ENCODE results near the gene IMPACT. TPM values are rescaled to one million over a fixed set of nuclear protein-coding genes. Genes with fewer than 3 reads are reported as not detected.

The IMPACT gene
- total and polyA plus RNA-seq, 2 of the 8 experiments (the other 6 are each of a cell fraction or from before 2014, with no cell fraction given) = 31.1 to 44.6 TPM

- Histone ChIP-seq H2BK5ac (ENCODE audit: low read depth, low read length) (no peak overlapping the region), H3K4ac (replicated peaks; ENCODE audit: insufficient read length, low read depth, low read length) (no peak overlapping the region), H3K23ac (ENCODE audit: insufficient read length) (no peak overlapping the region), H2BK20ac (ENCODE audit: low read length) (no peak overlapping the region), H2BK12ac (ENCODE audit: low read depth, low read length) (no peak overlapping the region), H3K9me3 (ENCODE audit: insufficient read depth in 2 of 2, low read depth in 1 of 2, low read length in 1 of 2) (no peaks in the 10 kb centered on the region), H2AFZ (ENCODE audit: low read length) (peak overlapping the region; percentile 95), H4K20me1 (replicated peaks in 1 of 2; ENCODE audit: control insufficient read depth in 1 of 2, insufficient read depth in 2 of 2, low read length in 2 of 2) (no peaks in the 10 kb centered on the region), H3K79me2 (ENCODE audit: control insufficient read depth in 1 of 2, insufficient read depth in 2 of 2, low read length in 2 of 2) (no peaks in the 10 kb centered on the region), H3K4me1 (replicated peaks in 1 of 4; ENCODE audit: control insufficient read depth in 3 of 4, insufficient read depth in 4 of 4, low read length in 3 of 4) (peaks cover 0 to 4% (median 0%) of the 10 kb centered on the region in 4 experiments; a peak in 1 of 7 replicates), H3K56ac (replicated peaks; ENCODE audit: insufficient read length, low read depth, low read length) (no peak overlapping the region), H3K23me2 (ENCODE audit: low read depth, low read length) (no peaks in the 10 kb centered on the region), H3K79me1 (ENCODE audit: low read depth, low read length) (no peaks in the 10 kb centered on the region), H4K91ac (replicated peaks; ENCODE audit: insufficient read length, low read length) (no peak overlapping the region), H3K9ac (replicated peaks in 1 of 4; ENCODE audit: extremely low read depth in 1 of 4, low read depth in 3 of 4, low read length in 3 of 4) (no peak overlapping the region), H4K8ac (ENCODE audit: extremely low read depth, insufficient read depth, low read length) (no peak overlapping the region), H3K27ac (ENCODE audit: low read depth, low read length) (no peak overlapping the region), H3K14ac (ENCODE audit: insufficient read length) (no peak overlapping the region), H3K36me3 (ENCODE audit: control insufficient read depth in 2 of 4, insufficient read depth in 4 of 4, low read length in 3 of 4) (no peaks in the 10 kb centered on the region), H2AK5ac (ENCODE audit: low read depth, low read length) (no peak overlapping the region), H3K27me3 (replicated peaks in 1 of 4; ENCODE audit: control insufficient read depth in 3 of 4, extremely low read depth in 1 of 4, insufficient read depth in 3 of 4, low read length in 3 of 4) (no peaks in the 10 kb centered on the region), H3K4me2 (ENCODE audit: insufficient read depth in 1 of 2, low read depth in 2 of 2, low read length in 2 of 2) (no peak overlapping the region), H3K18ac (ENCODE audit: extremely low read depth, low read length) (no peak overlapping the region), H3K4me3 (ENCODE audit: extremely low read depth in 1 of 4, insufficient read depth in 2 of 4, low read depth in 3 of 4, low read length in 4 of 4) (no peak overlapping the region), H2BK15ac (ENCODE audit: low read length) (no peak overlapping the region), H4K5ac (ENCODE audit: insufficient read length, low read depth, low read length) (no peak overlapping the region), H2BK120ac (replicated peaks; ENCODE audit: low read depth, low read length) (no peak overlapping the region)
- POLR2A ChIA-PET (ENCODE audit: partially characterized antibody) = interaction anchor here (0.9 to 1.6 kb wide), 7 partner anchors 12 to 274 kb away, joined by 3 to 12 read pairs (median 5); partner anchors contain the start of genes CABYR, IMPACT and OSBPL1A
- TF ChIP-seq ATF3 (IDR thresholded peaks at IDR 0.05; ENCODE audit: insufficient read depth, low read depth, low read length) = no peak
- peak; percentile 88 to 89 for TF ChIP-seq RAD21 (IDR thresholded peaks at IDR 0.05 in 1 of 2, conservative IDR thresholded peaks at IDR 0.05 in 1 of 2; ENCODE audit: low read depth in 2 of 2, low read length in 2 of 2)
- TF ChIP-seq CTCF (IDR thresholded peaks at IDR 0.05; ENCODE audit: control extremely low read depth in 1 of 3, insufficient read depth in 1 of 3, low read depth in 1 of 3, low read length in 3 of 3) = peak; percentile 62 to 74 (median 71)
- no peak for TF ChIP-seq TEAD4 (IDR thresholded peaks at IDR 0.05; ENCODE audit: low read depth, low read length)
- WGBS, 2 experiments (ENCODE audit: extremely low coverage in 1 of 2, insufficient coverage in 1 of 2, insufficient read length in 1 of 2, insufficient replicate concordance in 2 of 2, low coverage in 1 of 2, low lambda C conversion rate in 2 of 2, missing lambda C conversion rate in 1 of 2) = 68% methylated on average over 2 of the region's 2 CpGs; no CpG with 5 or more reads in 1 of the 2 experiments
- FAIRE-seq (peak; percentile 77), DNase-seq (ENCODE audit: low read depth in 1 of 2, low spot score in 2 of 2) (peak in 1 of 2 experiments; percentile 70)
- CTCF ChIA-PET (ENCODE audit: partially characterized antibody) = interaction anchor here (0.7 to 6.4 kb wide), 27 partner anchors 9 to 324 kb away, joined by 3 to 107 read pairs (median 5); partner anchors contain the start of gene OSBPL1A
These were observed 13.3 kb upstream of the IMPACT start for GRCh38 chr18:24413148-24413547.

Measured in H1 (cell line).